Lower leg skin (tissue), 3 donors: ENCODE data around the gene STIL.

Experiments
- POLR2A ChIP-seq, 2 donors: fragments of 450-650 bp; IDR thresholded peaks; one replicate each; pipeline ENCODE4 v1.6.1; 2016 to 2017; ENCODE audit warnings: antibody characterized with exemption in 2 of 2, mild to moderate bottlenecking in 1 of 2, moderate library complexity in 1 of 2
- TF ChIP-seq, protein P1 (sequence below), 3 donors: fragments of 450-650 bp; IDR thresholded peaks; one replicate each; pipeline ENCODE4 v1.5.1; 2016; ENCODE audit warnings: antibody characterized with exemption in 3 of 3, mild to moderate bottlenecking in 3 of 3, moderate library complexity in 2 of 3

DNA sequence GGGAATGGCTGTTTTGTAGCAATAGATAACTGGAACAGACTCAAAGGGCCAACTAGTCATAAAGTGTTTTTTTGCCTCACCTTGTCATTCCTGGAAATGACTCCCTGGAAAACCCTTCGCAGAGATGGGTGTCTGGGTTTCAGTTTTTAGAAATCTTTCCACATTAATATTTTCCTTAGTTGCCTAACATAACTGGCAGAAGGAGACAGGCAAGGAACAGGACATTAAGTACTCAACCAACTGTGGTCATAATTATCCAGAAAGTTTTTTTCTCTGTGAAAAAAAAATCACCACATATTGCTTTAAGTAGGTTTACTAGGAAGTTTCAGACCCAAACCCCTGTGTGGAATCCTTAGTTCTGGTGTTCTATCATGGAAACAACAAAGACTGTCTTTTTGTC is 16.3 kb upstream of the STIL start:
- TF ChIP-seq, protein P1, sequence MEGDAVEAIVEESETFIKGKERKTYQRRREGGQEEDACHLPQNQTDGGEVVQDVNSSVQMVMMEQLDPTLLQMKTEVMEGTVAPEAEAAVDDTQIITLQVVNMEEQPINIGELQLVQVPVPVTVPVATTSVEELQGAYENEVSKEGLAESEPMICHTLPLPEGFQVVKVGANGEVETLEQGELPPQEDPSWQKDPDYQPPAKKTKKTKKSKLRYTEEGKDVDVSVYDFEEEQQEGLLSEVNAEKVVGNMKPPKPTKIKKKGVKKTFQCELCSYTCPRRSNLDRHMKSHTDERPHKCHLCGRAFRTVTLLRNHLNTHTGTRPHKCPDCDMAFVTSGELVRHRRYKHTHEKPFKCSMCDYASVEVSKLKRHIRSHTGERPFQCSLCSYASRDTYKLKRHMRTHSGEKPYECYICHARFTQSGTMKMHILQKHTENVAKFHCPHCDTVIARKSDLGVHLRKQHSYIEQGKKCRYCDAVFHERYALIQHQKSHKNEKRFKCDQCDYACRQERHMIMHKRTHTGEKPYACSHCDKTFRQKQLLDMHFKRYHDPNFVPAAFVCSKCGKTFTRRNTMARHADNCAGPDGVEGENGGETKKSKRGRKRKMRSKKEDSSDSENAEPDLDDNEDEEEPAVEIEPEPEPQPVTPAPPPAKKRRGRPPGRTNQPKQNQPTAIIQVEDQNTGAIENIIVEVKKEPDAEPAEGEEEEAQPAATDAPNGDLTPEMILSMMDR (IDR thresholded peaks at IDR 0.05): no peak
- TF ChIP-seq POLR2A (IDR thresholded peaks at IDR 0.05): no peak
